Ascending aorta (tissue), 2 donors: Measurements from ENCODE around the gene RPL22. TPM values are rescaled to one million over a fixed set of nuclear protein-coding genes. Genes with fewer than 3 reads are reported as not detected.

Experiments used
- DNase-seq, 2 donors: peaks; one replicate each; pipeline ENCODE4 v3.0.0-alpha.2; 2019; ENCODE audit warnings: low spot score in 2 of 2
- H3K27ac ChIP-seq, 2 donors: fragments of 200-600 bp; sonication (generic); one replicate each; pipeline ENCODE4 v1.5.1; 2016 to 2017; ENCODE audit warnings: mild to moderate bottlenecking in 1 of 2
- H3K27me3 ChIP-seq: fragments of 200-600 bp; sonication (generic); one replicate; pipeline ENCODE4 v1.5.1; 2017
- H3K36me3 ChIP-seq, 2 donors: fragments of 200-600 bp; sonication (generic); one replicate each; pipeline ENCODE4 v1.5.1; 2016
- H3K4me1 ChIP-seq, 2 donors: fragments of 200-600 bp; sonication (generic); one replicate each; pipeline ENCODE4 v1.5.1; 2016 to 2017; ENCODE audit warnings: mild to moderate bottlenecking in 1 of 2
- H3K4me3 ChIP-seq, 2 donors: fragments of 200-600 bp; sonication (generic); one replicate each; pipeline ENCODE4 v1.5.1; 2016 to 2017; ENCODE audit warnings: mild to moderate bottlenecking in 1 of 2
- H3K9me3 ChIP-seq, 2 donors: fragments of 200-600 bp; sonication (generic); one replicate each; pipeline ENCODE4 v1.5.1; 2016
- intact Hi-C: fragments of 100-400 bp; cut with DNase I; formaldehyde crosslinking; loops from one replicate; pipeline ENCODE4 v1.15.1; 2023
- total RNA-seq: library from RNA; depleted of rRNA; stranded (reverse); fragments of >200 nt; gene quantifications from one replicate; pipeline ENCODE4 v1.1.0, GENCODE V29; 2016
- TF ChIP-seq, protein P1 (sequence below), 3 experiments: fragments of 200-600 bp in 2 of 3; fragments of 450-650 bp in 1 of 3; sonication (generic) in 2 of 3; IDR thresholded peaks; one replicate each; pipeline ENCODE4 v1.5.1; 2016 to 2019; ENCODE audit warnings: antibody characterized with exemption in 3 of 3, mild to moderate bottlenecking in 1 of 3, moderate library complexity in 1 of 3

Gene RPL22
- total RNA-seq, 1 donor from 2014 or later: 88.8 TPM

DNA sequence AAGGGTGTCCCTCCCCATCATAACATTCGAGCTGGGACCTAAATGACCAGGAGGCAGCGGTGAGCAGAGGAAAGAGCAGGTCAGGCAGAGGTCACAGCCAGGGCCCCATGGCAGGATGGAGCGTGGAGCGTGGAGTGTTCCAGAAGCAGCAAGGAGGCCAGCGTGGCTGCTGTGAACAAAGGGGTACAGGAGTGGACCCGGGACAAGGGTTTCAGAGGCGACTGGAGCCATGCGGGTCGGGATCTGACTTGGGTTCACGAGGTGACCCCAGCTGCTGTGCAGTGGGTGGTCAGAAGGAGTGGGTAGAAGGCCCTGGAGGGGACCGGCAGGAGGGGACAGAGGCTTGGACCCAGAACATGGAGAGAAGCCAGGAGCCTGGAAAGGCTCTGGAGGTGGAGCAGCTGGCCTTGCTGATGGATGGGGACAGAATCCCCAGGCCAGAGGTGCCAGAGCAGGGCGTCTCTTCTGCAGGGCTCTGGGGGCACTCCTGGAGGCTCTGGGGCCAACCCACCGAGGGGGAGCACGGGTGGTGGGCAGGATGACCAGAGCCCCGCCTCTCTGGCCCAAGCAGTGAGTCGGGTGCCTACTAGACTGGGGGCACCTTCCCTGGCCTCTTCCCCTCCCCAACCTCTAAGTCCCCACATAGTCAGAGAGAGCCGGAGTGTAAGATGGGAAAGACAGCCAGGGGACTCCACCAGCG is 21.6 kb downstream of the RPL22 start:
- intact Hi-C loops: loop anchor here (5.0 kb wide), 1 partner anchor 186 kb away; the partner anchor contains the start of gene NPHP4
- Histone ChIP-seq H3K36me3 (no peaks in the 10 kb centered on the region), H3K27ac (no peak overlapping the region), H3K4me1 (peaks cover 8 to 9% of the 10 kb centered on the region in 2 donors), H3K4me3 (no peak overlapping the region), H3K27me3 (no peaks in the 10 kb centered on the region), H3K9me3 (no peaks in the 10 kb centered on the region)
- no peak for DNase-seq
- TF ChIP-seq, protein P1, sequence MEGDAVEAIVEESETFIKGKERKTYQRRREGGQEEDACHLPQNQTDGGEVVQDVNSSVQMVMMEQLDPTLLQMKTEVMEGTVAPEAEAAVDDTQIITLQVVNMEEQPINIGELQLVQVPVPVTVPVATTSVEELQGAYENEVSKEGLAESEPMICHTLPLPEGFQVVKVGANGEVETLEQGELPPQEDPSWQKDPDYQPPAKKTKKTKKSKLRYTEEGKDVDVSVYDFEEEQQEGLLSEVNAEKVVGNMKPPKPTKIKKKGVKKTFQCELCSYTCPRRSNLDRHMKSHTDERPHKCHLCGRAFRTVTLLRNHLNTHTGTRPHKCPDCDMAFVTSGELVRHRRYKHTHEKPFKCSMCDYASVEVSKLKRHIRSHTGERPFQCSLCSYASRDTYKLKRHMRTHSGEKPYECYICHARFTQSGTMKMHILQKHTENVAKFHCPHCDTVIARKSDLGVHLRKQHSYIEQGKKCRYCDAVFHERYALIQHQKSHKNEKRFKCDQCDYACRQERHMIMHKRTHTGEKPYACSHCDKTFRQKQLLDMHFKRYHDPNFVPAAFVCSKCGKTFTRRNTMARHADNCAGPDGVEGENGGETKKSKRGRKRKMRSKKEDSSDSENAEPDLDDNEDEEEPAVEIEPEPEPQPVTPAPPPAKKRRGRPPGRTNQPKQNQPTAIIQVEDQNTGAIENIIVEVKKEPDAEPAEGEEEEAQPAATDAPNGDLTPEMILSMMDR (IDR thresholded peaks at IDR 0.05): no peak

DNA sequence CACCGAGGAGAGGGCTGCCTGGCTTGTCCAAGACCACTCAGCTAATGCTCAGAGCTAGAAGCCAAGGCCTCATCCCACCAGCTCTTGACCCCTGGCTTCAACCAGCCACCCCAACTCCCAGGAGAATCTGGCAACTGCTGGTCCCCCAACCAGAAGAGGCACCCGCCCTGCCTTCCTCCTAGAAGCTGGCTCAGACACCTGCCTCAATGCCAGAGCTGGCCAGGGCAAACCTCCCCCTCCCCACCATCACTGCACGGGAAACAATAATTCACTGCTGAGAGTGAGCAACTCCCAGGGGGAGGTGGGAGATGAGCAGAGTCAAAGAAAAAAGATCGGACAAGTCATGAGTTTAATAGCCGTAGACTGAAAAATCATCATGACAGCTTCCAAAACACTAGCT is 22.6 kb downstream of the RPL22 start:
- Histone ChIP-seq H3K4me1 (peaks cover 8 to 9% of the 10 kb centered on the region in 2 donors), H3K36me3 (no peaks in the 10 kb centered on the region), H3K4me3 (no peak overlapping the region), H3K27me3 (no peaks in the 10 kb centered on the region), H3K9me3 (no peaks in the 10 kb centered on the region), H3K27ac (no peak overlapping the region)
- TF ChIP-seq, protein P1 (IDR thresholded peaks at IDR 0.05): no peak
- intact Hi-C loops: loop anchor here (5.0 kb wide), 1 partner anchor 184 kb away; the partner anchor contains the start of gene NPHP4
- no peak for DNase-seq

DNA sequence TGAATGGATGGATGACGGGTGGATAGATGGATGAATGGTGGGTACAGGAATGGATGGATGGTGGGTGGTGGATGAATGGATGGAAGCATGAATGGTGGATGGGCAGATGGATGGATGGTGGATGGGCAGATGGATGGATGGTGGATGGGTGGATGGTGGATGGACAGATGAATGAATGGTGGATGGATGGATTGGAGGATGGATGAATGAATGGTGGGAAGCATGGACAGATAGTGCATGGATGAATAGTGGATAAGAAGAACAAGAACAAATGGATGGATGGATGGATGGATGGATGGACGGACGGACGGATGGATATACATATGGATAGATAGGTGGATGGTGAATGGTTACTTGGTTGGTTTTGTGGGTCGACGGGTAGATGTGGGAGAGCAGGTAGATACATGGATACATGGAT is 24.0 kb downstream of the RPL22 start:
- no peak overlapping the region for H3K27ac ChIP-seq
- H3K27me3 ChIP-seq: no peaks in the 10 kb centered on the region
- no peak for DNase-seq
- no peaks in the 10 kb centered on the region for H3K9me3 ChIP-seq
- H3K4me1 ChIP-seq: peaks cover 8 to 9% of the 10 kb centered on the region in 2 donors
- no peaks in the 10 kb centered on the region for H3K36me3 ChIP-seq
- intact Hi-C loops: loop anchor here (5.0 kb wide), 1 partner anchor 183 kb away; the partner anchor contains the start of gene NPHP4
- H3K4me3 ChIP-seq: no peak overlapping the region
- TF ChIP-seq, protein P1 (IDR thresholded peaks at IDR 0.05): no peak

DNA sequence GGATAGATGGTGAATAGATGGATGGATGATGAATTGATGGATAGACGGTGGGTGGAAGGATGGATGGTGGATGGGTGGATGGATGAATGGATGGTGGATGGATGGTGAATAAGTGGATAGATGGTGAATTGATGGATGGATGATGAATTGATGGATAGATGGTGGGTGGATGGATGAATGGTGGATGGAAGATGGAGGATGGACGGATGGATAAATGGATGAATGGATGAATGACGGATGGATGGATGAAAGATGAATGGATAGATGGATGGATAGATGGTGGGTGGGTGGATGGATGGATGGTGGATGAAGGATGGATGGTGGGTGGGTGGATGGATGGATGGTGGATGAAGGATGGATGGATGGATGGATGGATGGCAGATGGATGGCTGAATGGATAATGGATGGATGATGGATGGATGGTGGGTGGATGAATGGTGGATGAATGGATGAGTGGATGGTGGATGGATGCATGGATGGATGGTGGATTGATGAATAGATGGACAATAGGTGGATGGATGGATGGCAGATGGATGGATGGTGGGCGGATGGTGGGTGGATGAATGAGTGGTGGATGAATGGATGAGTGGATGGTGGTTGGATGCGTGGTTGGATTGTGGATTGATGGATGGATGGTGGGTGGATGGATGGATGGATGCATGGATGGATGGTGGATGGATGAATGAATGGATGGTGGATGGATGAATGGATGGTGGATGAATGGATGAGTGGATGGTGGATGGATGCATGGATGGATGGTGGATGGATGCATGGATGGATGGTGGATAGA is 24.6 kb downstream of the RPL22 start:
- Histone ChIP-seq H3K27me3 (no peaks in the 10 kb centered on the region), H3K9me3 (no peaks in the 10 kb centered on the region), H3K4me3 (no peak overlapping the region), H3K36me3 (no peaks in the 10 kb centered on the region), H3K4me1 (peaks cover 8 to 9% of the 10 kb centered on the region in 2 donors), H3K27ac (no peak overlapping the region)
- DNase-seq: no peak
- TF ChIP-seq, protein P1 (IDR thresholded peaks at IDR 0.05): no peak
- intact Hi-C loops: loop anchor here (5.0 kb wide), 1 partner anchor 183 kb away; the partner anchor contains the start of gene NPHP4

DNA sequence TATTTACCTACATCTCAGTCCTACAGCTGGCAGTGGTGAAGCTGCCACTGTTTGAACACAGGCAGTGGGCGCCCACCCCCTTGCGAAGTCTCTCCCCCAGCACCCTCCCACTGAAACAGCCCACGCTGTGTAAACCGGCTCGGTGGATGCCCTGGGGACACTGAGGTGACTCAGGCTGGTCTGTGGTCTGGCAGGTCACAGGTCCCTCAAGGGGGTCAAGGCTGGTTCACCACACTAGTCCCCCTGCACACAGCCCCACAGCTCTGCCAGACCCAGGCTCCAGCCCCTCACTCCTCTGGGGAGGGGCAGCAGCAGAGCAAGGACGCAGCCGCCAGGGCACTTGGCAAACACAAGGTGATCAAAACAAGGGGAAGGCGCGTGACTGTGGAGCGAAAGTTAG is 26.8 kb downstream of the RPL22 start:
- no peaks in the 10 kb centered on the region for H3K27me3 ChIP-seq
- no peaks in the 10 kb centered on the region for H3K4me1 ChIP-seq
- TF ChIP-seq, protein P1 (IDR thresholded peaks at IDR 0.05): no peak
- H3K36me3 ChIP-seq: no peaks in the 10 kb centered on the region
- intact Hi-C loops: no loop called here
- H3K9me3 ChIP-seq: no peaks in the 10 kb centered on the region
- no peak overlapping the region for H3K4me3 ChIP-seq
- H3K27ac ChIP-seq: no peak overlapping the region
- no peak for DNase-seq
